Measurements from ENCODE around the gene TMEM247. TPM values are rescaled to one million over a fixed set of nuclear protein-coding genes. Genes with fewer than 3 reads are reported as not detected.

Gene TMEM247
- total RNA-seq, 4 donors from 2014 or later = not detected

- H3K36me3 ChIP-seq = no peaks in the 10 kb centered on the region
- intact Hi-C loops (cut with DNase I) = no loop called here
- 65 to 80% methylated on average over 2 of the region's 2 CpGs for WGBS, 2 donors
- H3K9me3 ChIP-seq = no peaks in the 10 kb centered on the region
- no peak for DNase-seq
- H3K4me3 ChIP-seq (replicated peaks in 1 of 3) = no peak overlapping the region
- H3K27me3 ChIP-seq = no peaks in the 10 kb centered on the region
- H3K27ac ChIP-seq = no peak overlapping the region
- TF ChIP-seq POLR2A (IDR thresholded peaks at IDR 0.05) (no peak), CTCF (IDR thresholded peaks at IDR 0.05) (no peak)
- H3K4me1 ChIP-seq = peaks cover 0 to 6% of the 10 kb centered on the region in 2 donors
These were observed 39.8 kb upstream of the TMEM247 start for GRCh38 chr2:46439582-46439981.

- no peak for DNase-seq
- WGBS, 2 donors = 93 to 96% methylated on average over 7 of the region's 7 CpGs
- Histone ChIP-seq H3K27ac (no peak overlapping the region), H3K27me3 (no peaks in the 10 kb centered on the region), H3K36me3 (no peaks in the 10 kb centered on the region), H3K4me1 (no peaks in the 10 kb centered on the region), H3K4me3 (replicated peaks in 1 of 3) (no peak overlapping the region), H3K9me3 (no peaks in the 10 kb centered on the region)
- intact Hi-C loops (cut with DNase I) = no loop called here
- no peak for TF ChIP-seq CTCF (IDR thresholded peaks at IDR 0.05)
- TF ChIP-seq POLR2A (IDR thresholded peaks at IDR 0.05) = no peak
These were observed 37.3 kb upstream of the TMEM247 start for GRCh38 chr2:46441838-46442712.

- H3K27ac ChIP-seq = no peak overlapping the region
- H3K9me3 ChIP-seq = no peaks in the 10 kb centered on the region
- TF ChIP-seq CTCF (IDR thresholded peaks at IDR 0.05) (no peak), POLR2A (IDR thresholded peaks at IDR 0.05) (no peak)
- no peaks in the 10 kb centered on the region for H3K36me3 ChIP-seq
- H3K4me1 ChIP-seq = no peaks in the 10 kb centered on the region
- WGBS, 2 donors = 82 to 85% methylated on average over 2 of the region's 2 CpGs
- intact Hi-C loops (cut with DNase I) = no loop called here
- H3K27me3 ChIP-seq = no peaks in the 10 kb centered on the region
- H3K4me3 ChIP-seq (replicated peaks in 1 of 3) = no peak overlapping the region
- DNase-seq = no peak
These were observed 34.6 kb upstream of the TMEM247 start for GRCh38 chr2:46444732-46445131.

GRCh38 chr2:46445556-46445955 lies 33.8 kb upstream of the TMEM247 start:
- H3K4me1 ChIP-seq = no peaks in the 10 kb centered on the region
- intact Hi-C loops (cut with DNase I) = no loop called here
- TF ChIP-seq POLR2A (IDR thresholded peaks at IDR 0.05) = no peak
- no peak for TF ChIP-seq CTCF (IDR thresholded peaks at IDR 0.05)

GRCh38 chr2:46446871-46447568 lies 32.3 kb upstream of the TMEM247 start:
- Histone ChIP-seq H3K27ac (no peak overlapping the region), H3K9me3 (no peaks in the 10 kb centered on the region), H3K4me1 (no peaks in the 10 kb centered on the region), H3K27me3 (no peaks in the 10 kb centered on the region), H3K4me3 (replicated peaks in 1 of 3) (no peak overlapping the region), H3K36me3 (no peaks in the 10 kb centered on the region)
- intact Hi-C loops (cut with DNase I) = no loop called here
- WGBS, 2 donors = 91 to 96% methylated on average over 3 of the region's 3 CpGs
- TF ChIP-seq CTCF (IDR thresholded peaks at IDR 0.05) = no peak
- TF ChIP-seq POLR2A (IDR thresholded peaks at IDR 0.05) = no peak
- DNase-seq = no peak

More at GRCh38 chr2:46445556-46445955, 33.8 kb upstream of the TMEM247 start:
- Histone ChIP-seq H3K9me3 (no peaks in the 10 kb centered on the region), H3K27me3 (no peaks in the 10 kb centered on the region), H3K36me3 (no peaks in the 10 kb centered on the region), H3K27ac (no peak overlapping the region), H3K4me3 (replicated peaks in 1 of 3) (no peak overlapping the region)
- no peak for DNase-seq
